GM23248 (cell line): ENCODE measurements around the gene PLCB1. TPM values are rescaled to one million over a fixed set of nuclear protein-coding genes. Genes with fewer than 3 reads are reported as not detected.

Experiments
- DNase-seq: peaks from one replicate; pipeline ENCODE4 v3.0.0-alpha.2; 2015
- H2AFZ ChIP-seq: fragments of 200-600 bp; sonication (generic); 2 replicates; pipeline ENCODE4 v1.6.1; 2016; ENCODE audit warnings: antibody characterized with exemption
- H3F3A ChIP-seq: fragments of 200-600 bp; sonication (generic); 2 replicates; pipeline ENCODE4 v1.6.1; 2016; ENCODE audit warnings: mild to moderate bottlenecking, antibody characterized with exemption, mixed run types; ENCODE audit not compliant: insufficient read depth
- H3K27ac ChIP-seq: fragments of 200-600 bp; sonication (generic); 2 replicates; pipeline ENCODE4 v1.5.1; 2016; ENCODE audit warnings: mild to moderate bottlenecking
- H3K27me3 ChIP-seq: fragments of 200-600 bp; sonication (generic); replicated peaks from 2 replicates; pipeline ENCODE4 v1.6.1; 2016; ENCODE audit warnings: mild to moderate bottlenecking; ENCODE audit not compliant: insufficient read depth
- H3K36me3 ChIP-seq: fragments of 200-600 bp; sonication (generic); 2 replicates; pipeline ENCODE4 v1.6.1; 2016; ENCODE audit warnings: low read depth, mild to moderate bottlenecking
- H3K4me1 ChIP-seq: fragments of 200-600 bp; sonication (generic); 2 replicates; pipeline ENCODE4 v1.6.1; 2016; ENCODE audit warnings: mild to moderate bottlenecking; ENCODE audit not compliant: insufficient read depth
- H3K4me2 ChIP-seq: fragments of 200-600 bp; sonication (generic); one replicate; pipeline ENCODE4 v1.6.1; 2016; ENCODE audit warnings: mild to moderate bottlenecking; ENCODE audit not compliant: unreplicated experiment
- H3K4me3 ChIP-seq: fragments of 200-600 bp; sonication (generic); 2 replicates; pipeline ENCODE4 v1.5.1; 2016; ENCODE audit warnings: mild to moderate bottlenecking
- H3K79me2 ChIP-seq: fragments of 200-600 bp; sonication (generic); 2 replicates; pipeline ENCODE4 v1.6.1; 2016; ENCODE audit warnings: mild to moderate bottlenecking; ENCODE audit not compliant: insufficient read depth
- H3K9ac ChIP-seq: fragments of 200-600 bp; sonication (generic); 2 replicates; pipeline ENCODE4 v1.6.1; 2016; ENCODE audit warnings: mild to moderate bottlenecking
- H3K9me2 ChIP-seq: fragments of 200-600 bp; sonication (generic); 2 replicates; pipeline ENCODE4 v1.6.1; 2016; ENCODE audit warnings: mixed run types, mild to moderate bottlenecking, moderate library complexity; ENCODE audit not compliant: insufficient read depth
- H3K9me3 ChIP-seq: fragments of 200-600 bp; sonication (generic); one replicate; pipeline ENCODE4 v1.6.1; 2017; ENCODE audit warnings: low read depth
- H4K20me1 ChIP-seq: fragments of 200-600 bp; sonication (generic); 2 replicates; pipeline ENCODE4 v1.6.0; 2016; ENCODE audit not compliant: insufficient read depth
- EZH2 ChIP-seq: fragments of 200-600 bp; sonication (generic); IDR thresholded peaks from 2 replicates; pipeline ENCODE4 v1.6.1; 2018; ENCODE audit warnings: antibody characterized with exemption, mild to moderate bottlenecking; ENCODE audit not compliant: insufficient read depth, poor library complexity, severe bottlenecking
- EZH2phosphoT487 ChIP-seq: fragments of 200-600 bp; sonication (generic); IDR thresholded peaks from 2 replicates; pipeline ENCODE4 v1.6.1; 2018; ENCODE audit warnings: antibody characterized with exemption, moderate library complexity, mild to moderate bottlenecking, low read depth; ENCODE audit not compliant: insufficient read depth
- WGBS, 2 experiments: methylation state at CpG; one replicate each; pipeline ENCODE4 v1.1.6; 2015 to 2017; ENCODE audit warnings: low lambda C conversion rate in 2 of 2, low coverage in 1 of 2; ENCODE audit errors: missing lambda C conversion rate in 2 of 2; 5-methylcytosine and 5-hydroxymethylcytosine counted together
- in situ Hi-C: fragments of 300-500 bp; cut with MboI; formaldehyde crosslinking; loops from 2 replicates; pipeline ENCODE4 v1.15.0; 2020
- polyA plus RNA-seq: library from polyadenylated mRNA; unstranded; fragments of >200 nt; fragmentation: Nextera tagmentation; extraction: Ambion mirVana; gene quantifications from 2 replicates; pipeline ENCODE4 v1.2.1, GENCODE V29; 2016
- total RNA-seq: library from RNA; depleted of rRNA; stranded (reverse); fragments of >200 nt; shearing (Covaris generic); gene quantifications from 2 replicates; pipeline ENCODE4 v1.2.3, GENCODE V29; 2014

PLCB1 gene
- total and polyA plus RNA-seq, 2 experiments from 2014 or later: 3.7 to 12.8 TPM

DNA sequence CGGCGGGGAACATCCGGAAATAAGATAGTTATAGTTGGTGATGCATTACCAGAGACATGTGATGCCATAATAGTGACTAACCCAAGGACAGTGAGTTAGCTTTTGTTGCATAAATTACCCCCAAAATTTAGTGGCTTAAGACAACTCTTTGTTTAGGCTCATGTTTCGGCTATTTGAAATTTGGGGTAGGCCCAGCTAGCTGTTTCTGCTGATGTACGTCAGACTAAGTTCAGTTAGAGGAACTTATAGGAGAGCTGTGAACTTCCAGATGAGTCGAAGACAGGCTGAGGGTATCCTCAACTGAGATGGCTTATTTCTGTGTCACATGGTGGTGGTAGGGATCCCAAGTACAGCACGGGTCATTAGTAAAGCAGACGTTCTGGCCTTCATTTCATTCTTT lies 366.5 kb downstream of the PLCB1 start:
- TF ChIP-seq EZH2: no peak
- Histone ChIP-seq H3K9ac (no peak overlapping the region), H3K4me1 (peaks cover 5% of the 10 kb centered on the region; the same call in 1 of the 2 replicates), H2AFZ (no peak overlapping the region), H3K4me3 (no peak overlapping the region), H3K27ac (no peak overlapping the region), H3F3A (no peaks in the 10 kb centered on the region), H3K27me3 (no peaks in the 10 kb centered on the region), H3K9me3 (no peaks in the 10 kb centered on the region), H3K4me2 (no peak overlapping the region), H3K9me2 (no peaks in the 10 kb centered on the region), H4K20me1 (no peaks in the 10 kb centered on the region), H3K36me3 (no peaks in the 10 kb centered on the region), H3K79me2 (no peaks in the 10 kb centered on the region)
- 95 to 97% methylated on average over 8 of the region's 8 CpGs for WGBS, 2 experiments
- no peak for DNase-seq
- in situ Hi-C loops: no loop called here

DNA sequence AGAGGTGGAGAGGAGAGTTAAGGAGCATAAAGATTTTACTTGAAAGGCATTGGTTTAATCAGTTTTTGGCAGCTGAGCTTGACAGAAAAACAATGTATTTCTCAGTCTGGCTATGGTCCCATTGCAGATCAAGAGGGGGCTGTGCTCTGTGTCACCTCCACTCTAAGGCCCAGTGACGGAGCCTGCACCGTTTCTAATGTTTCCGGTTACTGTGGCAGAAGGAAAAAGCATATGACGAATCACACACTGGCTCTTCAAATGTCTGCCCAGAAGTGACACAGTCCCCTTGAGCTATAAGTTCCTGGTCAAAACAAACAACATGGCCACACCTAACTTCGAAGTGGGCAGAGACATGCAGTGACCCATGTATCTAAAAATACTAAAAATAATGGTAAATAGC lies 372.0 kb downstream of the PLCB1 start:
- no peak overlapping the region for H2AFZ ChIP-seq
- peaks cover 5% of the 10 kb centered on the region; the same call in 1 of the 2 replicates for H3K4me1 ChIP-seq
- no peaks in the 10 kb centered on the region for H3K9me2 ChIP-seq
- no peaks in the 10 kb centered on the region for H3K36me3 ChIP-seq
- no peaks in the 10 kb centered on the region for H3F3A ChIP-seq
- no peak overlapping the region for H3K27ac ChIP-seq
- no peaks in the 10 kb centered on the region for H3K27me3 ChIP-seq
- DNase-seq: no peak
- in situ Hi-C loops: no loop called here
- H3K9me3 ChIP-seq: no peaks in the 10 kb centered on the region
- 88 to 92% methylated on average over 5 of the region's 5 CpGs for WGBS, 2 experiments
- H3K79me2 ChIP-seq: no peaks in the 10 kb centered on the region
- H3K4me2 ChIP-seq: no peak overlapping the region
- H3K9ac ChIP-seq: no peak overlapping the region
- TF ChIP-seq EZH2phosphoT487: no peak
- TF ChIP-seq EZH2: no peak
- no peak overlapping the region for H3K4me3 ChIP-seq
- H4K20me1 ChIP-seq: no peaks in the 10 kb centered on the region

DNA sequence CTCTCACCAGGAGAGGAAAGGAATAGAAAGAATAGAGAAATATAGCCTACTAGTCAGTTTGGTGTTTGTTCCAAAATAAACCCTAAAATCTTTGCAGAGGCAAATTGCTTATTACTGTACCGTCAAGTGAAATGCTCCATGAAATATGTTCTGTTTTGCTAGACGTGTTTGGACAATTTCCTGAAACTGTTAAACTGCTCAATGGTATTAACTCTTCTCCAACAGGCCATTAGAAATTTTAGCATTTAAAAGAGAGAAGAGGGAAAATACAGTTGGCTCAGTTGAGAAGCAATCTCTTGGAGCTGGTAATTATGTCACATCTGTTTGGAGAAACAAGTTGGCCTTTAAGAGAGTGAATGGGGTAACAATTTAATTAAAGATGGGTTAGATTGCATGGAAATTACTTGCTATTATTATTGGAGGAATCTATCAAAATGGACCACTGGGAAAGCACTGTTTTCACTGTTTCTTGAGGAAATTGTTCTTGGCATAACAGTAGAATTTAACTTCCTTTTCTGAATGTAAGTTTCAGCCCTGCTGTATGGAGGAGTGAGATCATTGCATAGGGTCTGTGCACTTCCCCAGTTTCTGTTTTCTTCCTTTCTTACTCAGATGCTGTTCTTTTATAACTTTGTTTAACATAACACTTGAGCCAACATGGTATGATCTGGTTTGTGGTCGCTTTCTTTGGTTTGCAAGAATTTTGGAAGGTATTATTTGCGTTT lies 373.6 kb downstream of the PLCB1 start:
- Histone ChIP-seq H3K9me3 (no peaks in the 10 kb centered on the region), H3K9ac (no peak overlapping the region), H4K20me1 (no peaks in the 10 kb centered on the region), H3K27me3 (no peaks in the 10 kb centered on the region), H2AFZ (no peak overlapping the region), H3K79me2 (no peaks in the 10 kb centered on the region), H3K27ac (no peak overlapping the region), H3K36me3 (no peaks in the 10 kb centered on the region), H3K9me2 (no peaks in the 10 kb centered on the region), H3K4me3 (no peak overlapping the region), H3K4me1 (no peaks in the 10 kb centered on the region), H3F3A (no peaks in the 10 kb centered on the region), H3K4me2 (no peak overlapping the region)
- WGBS, 2 experiments: 57 to 62% methylated on average over 4 of the region's 4 CpGs
- DNase-seq: no peak
- in situ Hi-C loops: no loop called here
- TF ChIP-seq EZH2 (no peak), EZH2phosphoT487 (no peak)

DNA sequence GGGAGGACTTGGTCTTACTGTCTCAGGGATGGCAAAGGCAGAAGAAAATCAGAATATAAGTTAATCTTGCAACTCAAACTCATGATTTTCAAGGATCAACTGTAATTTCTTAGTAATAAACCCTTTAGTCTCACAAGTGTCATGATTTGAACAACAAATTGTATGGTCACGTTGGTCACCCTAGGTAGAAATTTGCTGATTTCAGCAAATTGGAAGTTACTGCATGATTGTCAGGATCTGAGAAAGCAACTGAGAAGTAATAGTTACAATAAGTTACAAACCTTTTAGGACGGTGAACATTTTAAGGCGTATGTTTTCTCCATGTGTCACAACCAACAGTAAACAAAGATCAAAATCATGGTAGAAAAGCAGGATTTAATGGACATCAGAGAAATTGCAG lies 375.2 kb downstream of the PLCB1 start:
- no peak for DNase-seq
- TF ChIP-seq EZH2phosphoT487 (no peak), EZH2 (no peak)
- no peak overlapping the region for H3K4me3 ChIP-seq
- H2AFZ ChIP-seq: no peak overlapping the region
- H3K36me3 ChIP-seq: no peaks in the 10 kb centered on the region
- in situ Hi-C loops: no loop called here
- H3K9me2 ChIP-seq: no peaks in the 10 kb centered on the region
- no peaks in the 10 kb centered on the region for H3K4me1 ChIP-seq
- no peaks in the 10 kb centered on the region for H3F3A ChIP-seq
- no peaks in the 10 kb centered on the region for H3K79me2 ChIP-seq
- no peak overlapping the region for H3K4me2 ChIP-seq
- H3K27ac ChIP-seq: no peak overlapping the region
- H4K20me1 ChIP-seq: no peaks in the 10 kb centered on the region
- WGBS, 2 experiments: 75 to 77% methylated on average over 3 of the region's 3 CpGs
- no peak overlapping the region for H3K9ac ChIP-seq
- H3K9me3 ChIP-seq: no peaks in the 10 kb centered on the region
- no peaks in the 10 kb centered on the region for H3K27me3 ChIP-seq
